SU-DHL-6 (cell line): ENCODE data around the gene MBD3.
A peak's percentile ranks its signal among the peaks of the same experiment; 100 is the strongest.

Experiments
- H2AFZ ChIP-seq: fragments of 200-600 bp; sonication (generic); 2 replicates; pipeline ENCODE4 v1.6.1; 2014; ENCODE audit warnings: low read depth, mild to moderate bottlenecking, moderate library complexity, mixed read lengths, antibody characterized with exemption, low read length; ENCODE audit not compliant: severe bottlenecking
- H3F3A ChIP-seq: fragments of 200-600 bp; shearing (Covaris generic); 2 replicates; pipeline ENCODE4 v1.6.0; 2016; ENCODE audit warnings: antibody characterized with exemption, mild to moderate bottlenecking; ENCODE audit not compliant: insufficient read depth
- H3K27ac ChIP-seq: fragments of 200-600 bp; sonication (generic); 2 replicates; pipeline ENCODE4 v1.5.1; 2016; ENCODE audit warnings: low read depth, mild to moderate bottlenecking, low read length, moderate library complexity, mixed read lengths
- H3K27me3 ChIP-seq: fragments of 200-600 bp; sonication (generic), shearing (Covaris generic); 2 replicates; pipeline ENCODE4 v1.6.0; 2014; ENCODE audit warnings: mild to moderate bottlenecking, low read length
- H3K36me3 ChIP-seq: fragments of 200-600 bp; sonication (generic); 2 replicates; pipeline ENCODE4 v1.6.1; 2014; ENCODE audit warnings: mild to moderate bottlenecking, low read length, mixed read lengths
- H3K4me2 ChIP-seq: fragments of 300-600, 200-600 bp; shearing (Covaris generic), sonication (generic); 2 replicates; pipeline ENCODE4 v1.6.0; 2014; ENCODE audit warnings: low read length, low read depth, mild to moderate bottlenecking; ENCODE audit not compliant: poor library complexity, severe bottlenecking
- H3K4me3 ChIP-seq: fragments of 200-600 bp; sonication (generic); 2 replicates; pipeline ENCODE4 v1.5.1; 2014; ENCODE audit warnings: antibody characterized with exemption, low read length, mild to moderate bottlenecking, mixed read lengths; ENCODE audit not compliant: insufficient read depth, poor library complexity, severe bottlenecking
- H3K79me2 ChIP-seq: fragments of 200-600 bp; sonication (generic); 2 replicates; pipeline ENCODE4 v1.6.1; 2014; ENCODE audit warnings: mild to moderate bottlenecking, low read length, moderate library complexity; ENCODE audit not compliant: insufficient read depth
- H3K9ac ChIP-seq: fragments of 200-600 bp; sonication (generic); 2 replicates; pipeline ENCODE4 v1.7.0; 2014; ENCODE audit warnings: mild to moderate bottlenecking, low read length
- H3K9me2 ChIP-seq: fragments of 200-600 bp; sonication (generic); replicated peaks from 2 replicates; pipeline ENCODE4 v1.6.1; 2014; ENCODE audit warnings: low read length; ENCODE audit not compliant: insufficient read depth
- H3K9me3 ChIP-seq: fragments of 200-600 bp; sonication (generic); 2 replicates; pipeline ENCODE4 v1.6.1; 2014; ENCODE audit warnings: low read length, mixed read lengths; ENCODE audit not compliant: insufficient read depth
- H4K20me1 ChIP-seq: fragments of 200-600 bp; sonication (generic); 2 replicates; pipeline ENCODE4 v1.6.1; 2014; ENCODE audit warnings: low read depth, mild to moderate bottlenecking, antibody characterized with exemption, low read length, moderate library complexity, mixed read lengths
- CTCF ChIP-seq: fragments of 200-600 bp; sonication (generic); IDR thresholded peaks from one replicate; pipeline ENCODE4 v1.5.1; 2017; ENCODE audit warnings: antibody characterized with exemption, mild to moderate bottlenecking, low read length, moderate library complexity; ENCODE audit not compliant: insufficient read depth, poor library complexity, severe bottlenecking
- EZH2phosphoT487 ChIP-seq: fragments of 200-600 bp; sonication (generic), shearing (Covaris generic); conservative IDR thresholded peaks from 2 replicates; pipeline ENCODE4 v1.6.1; 2018; ENCODE audit warnings: mild to moderate bottlenecking, antibody characterized with exemption, low read length, moderate library complexity, mixed read lengths

The MBD3 gene

GRCh38 chr19:1567848-1568227, 24.8 kb downstream of the MBD3 start:
- no peak overlapping the region for H3K4me2 ChIP-seq
- H2AFZ ChIP-seq = no peak overlapping the region
- H3K36me3 ChIP-seq = no peaks in the 10 kb centered on the region
- H3K27me3 ChIP-seq = no peaks in the 10 kb centered on the region
- H3K79me2 ChIP-seq = no peaks in the 10 kb centered on the region
- H4K20me1 ChIP-seq = no peaks in the 10 kb centered on the region
- H3K9me2 ChIP-seq = no peaks in the 10 kb centered on the region
- no peak overlapping the region for H3K9ac ChIP-seq
- TF ChIP-seq EZH2phosphoT487 (no peak), CTCF (no peak)
- no peak overlapping the region for H3K27ac ChIP-seq
- no peak overlapping the region for H3K4me3 ChIP-seq
- H3F3A ChIP-seq = 0 out of 2 replicates have a peak, but pooled peaks cover 4% of the 10 kb centered on the region
- 0 out of 2 replicates have a peak, but pooled peaks cover 3% of the 10 kb centered on the region for H3K9me3 ChIP-seq

GRCh38 chr19:1567116-1567847, 25.4 kb downstream of the MBD3 start:
- 0 out of 2 replicates have a peak, but pooled peaks cover 4% of the 10 kb centered on the region for H3F3A ChIP-seq
- H3K4me3 ChIP-seq = peak overlapping the region; percentile 10
- 0 out of 2 replicates have a peak, but pooled peaks cover 3% of the 10 kb centered on the region for H3K9me3 ChIP-seq
- peak overlapping the region; percentile 30 for H3K4me2 ChIP-seq
- H2AFZ ChIP-seq = no peak overlapping the region
- H4K20me1 ChIP-seq = no peaks in the 10 kb centered on the region
- H3K79me2 ChIP-seq = no peaks in the 10 kb centered on the region
- TF ChIP-seq CTCF (no peak), EZH2phosphoT487 (no peak)
- no peak overlapping the region for H3K27ac ChIP-seq
- no peaks in the 10 kb centered on the region for H3K9me2 ChIP-seq
- H3K36me3 ChIP-seq = no peaks in the 10 kb centered on the region
- no peaks in the 10 kb centered on the region for H3K27me3 ChIP-seq
- H3K9ac ChIP-seq = no peak overlapping the region

- Histone ChIP-seq H3K27ac (no peak overlapping the region), H3K27me3 (no peaks in the 10 kb centered on the region), H3K9me2 (no peaks in the 10 kb centered on the region), H3K4me3 (no peak overlapping the region), H4K20me1 (no peaks in the 10 kb centered on the region), H3F3A (0 out of 2 replicates have a peak, but pooled peaks cover 4% of the 10 kb centered on the region), H3K9ac (no peak overlapping the region), H3K79me2 (no peaks in the 10 kb centered on the region), H2AFZ (no peak overlapping the region), H3K4me2 (peak overlapping the region; percentile 30), H3K9me3 (0 out of 2 replicates have a peak, but pooled peaks cover 3% of the 10 kb centered on the region), H3K36me3 (no peaks in the 10 kb centered on the region)
- TF ChIP-seq EZH2phosphoT487 (no peak), CTCF (no peak)
Observed at GRCh38 chr19:1566392-1567115, 26.1 kb downstream of the MBD3 start.
